ENCODE data around the gene RPS5.
A peak's percentile ranks its signal among the peaks of the same experiment; 100 is the strongest.
"Not testable (repeated sequence)": the region's sequence is repeated elsewhere in the genome, so short reads cannot be mapped to it uniquely, and the experiment has no call there.

The RPS5 gene

GRCh38 chr19:58356766-58357480 is 30.1 kb upstream of the RPS5 start:
- no peak for DNase-seq

DNA sequence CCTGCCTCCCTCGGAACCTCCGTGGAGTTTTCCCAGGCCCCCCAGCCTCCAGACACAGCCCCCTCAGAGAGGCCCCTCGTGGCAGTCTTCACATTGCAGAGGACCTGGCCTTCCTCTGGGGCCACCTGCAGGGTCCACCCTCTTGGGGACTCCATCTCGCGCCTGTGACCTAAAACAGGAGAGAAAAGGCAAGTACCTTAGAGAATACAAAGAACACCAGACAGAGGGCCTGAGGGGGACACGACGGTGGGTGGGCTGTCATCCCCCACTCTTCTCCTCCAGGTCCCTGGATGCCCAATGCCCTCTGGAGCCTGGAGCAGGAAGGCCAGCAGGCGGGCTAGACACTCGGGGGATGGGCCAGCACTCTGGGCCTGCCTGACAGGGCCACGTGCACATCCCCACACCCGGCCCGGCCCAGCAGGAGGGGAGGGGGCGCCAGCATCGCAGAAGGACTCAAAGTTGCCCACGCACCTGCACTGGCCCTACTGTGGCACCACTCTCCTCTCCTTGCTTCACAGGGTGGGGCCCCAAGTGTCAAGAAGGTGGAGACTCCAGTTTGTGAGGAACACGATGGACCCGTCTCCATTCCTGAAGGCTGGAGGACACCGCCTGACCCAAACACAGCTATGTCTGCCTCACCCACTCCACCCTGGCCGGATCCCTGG is 29.5 kb upstream of the RPS5 start:
- DNase-seq, result no peak

DNA sequence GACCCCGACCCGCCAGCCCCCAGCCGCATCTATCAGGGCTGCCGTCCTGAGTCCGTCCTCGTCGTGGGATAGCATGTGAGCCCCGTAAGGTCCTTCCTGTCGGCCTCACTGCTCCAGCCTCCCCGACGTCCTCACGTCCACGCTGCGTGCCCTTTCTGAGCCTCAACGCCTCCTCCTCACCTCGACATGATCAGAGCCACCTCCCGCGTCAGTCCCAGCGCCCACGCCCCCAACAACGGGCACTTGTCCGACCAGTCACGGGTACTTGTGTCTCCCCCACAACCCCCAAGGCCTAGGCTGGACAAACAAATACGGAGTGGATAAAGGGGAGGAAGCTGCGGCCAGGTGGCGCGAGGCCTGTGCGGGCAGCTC is 25.2 kb upstream of the RPS5 start:
- DNase-seq, result no peak

DNA sequence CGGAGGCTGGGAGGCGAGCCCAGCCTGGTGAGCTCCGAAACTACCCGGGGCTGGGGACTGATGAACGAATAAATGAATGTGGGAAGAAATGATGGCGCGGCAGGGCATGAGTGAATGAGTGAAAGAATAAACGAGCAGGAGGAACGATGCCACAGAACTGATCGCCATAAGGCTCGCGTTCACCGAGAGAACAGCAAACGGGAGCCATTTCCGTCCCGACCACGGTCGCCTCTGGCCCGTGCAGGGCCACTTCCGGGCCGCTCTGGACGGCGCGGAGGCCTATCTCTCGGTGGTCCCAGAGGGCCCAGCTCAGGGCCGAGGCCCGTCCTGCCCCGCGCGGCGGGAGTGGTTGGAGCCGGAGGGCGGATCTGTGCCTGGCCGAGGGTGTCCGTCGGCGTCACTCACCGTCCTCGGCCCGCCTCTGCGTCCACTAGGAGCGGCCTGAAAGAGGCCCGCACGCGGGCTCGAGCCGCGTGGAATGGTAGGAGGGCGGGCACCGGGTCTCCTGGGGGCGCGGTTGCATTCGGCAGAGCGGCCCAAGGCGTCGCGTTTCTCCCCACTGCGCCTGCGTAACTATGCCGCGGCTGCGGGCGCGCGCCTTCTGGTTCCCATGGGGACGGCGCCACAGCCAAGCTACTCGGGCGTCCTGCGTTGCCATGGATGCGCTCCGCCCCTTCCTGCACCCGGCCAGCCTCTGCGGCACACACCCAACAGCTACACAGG is 24.6 kb upstream of the RPS5 start, which contains the start of gene ZNF497:
ZNF497 (minus strand) TSS at position 480 of the 723 bp plus-strand sequence. CDS start 5,116 bp downstream, outside the sequence.
- peak; percentile 90 for DNase-seq

- no peak for DNase-seq
These were observed 22.9 kb upstream of the RPS5 start for GRCh38 chr19:58364146-58364545.

DNA sequence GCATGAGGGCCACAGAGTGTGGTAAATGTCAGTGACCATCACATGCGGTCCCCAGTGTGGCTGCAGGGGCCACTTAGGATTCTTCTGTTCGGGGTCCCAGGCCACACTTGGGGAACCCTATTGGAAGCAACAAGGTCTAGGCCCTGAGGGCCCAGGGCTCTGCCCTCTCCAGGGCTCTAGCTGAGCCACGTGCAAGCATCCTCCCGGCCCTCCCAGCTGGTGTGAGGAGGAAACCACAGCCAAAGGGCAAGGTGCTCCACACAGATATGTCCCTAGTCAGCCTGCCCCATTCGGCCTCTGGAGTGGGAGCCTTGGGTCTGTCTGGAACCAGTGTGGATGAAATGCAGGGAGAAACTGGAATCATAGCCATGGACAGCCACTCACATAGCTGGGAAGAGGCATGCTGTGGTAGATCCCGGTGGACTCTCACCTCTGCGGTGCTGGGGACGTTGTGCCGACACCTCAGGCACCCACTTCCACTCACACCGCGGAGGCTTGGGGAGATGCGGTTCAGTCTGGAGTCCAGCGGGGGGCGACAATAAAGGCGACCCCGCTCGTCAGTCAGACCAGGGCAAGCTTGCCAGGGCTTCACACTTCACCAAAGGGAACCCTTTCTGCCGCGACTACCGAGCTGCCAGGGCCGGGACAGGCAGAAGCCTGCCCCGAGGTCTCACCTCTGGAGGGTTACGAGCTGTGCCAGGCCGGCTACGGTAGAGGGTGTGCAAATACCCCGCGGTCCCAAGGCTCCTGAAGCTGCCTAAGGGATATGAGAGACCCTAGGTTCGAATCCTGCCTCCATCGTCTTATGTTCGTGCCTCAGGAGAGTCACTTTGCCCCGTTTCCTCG is 20.3 kb upstream of the RPS5 start:
- DNase-seq, result no peak

GRCh38 chr19:58367698-58368454 is 19.2 kb upstream of the RPS5 start:
- no peak for DNase-seq

- DNase-seq, result no peak
These were observed 18.3 kb upstream of the RPS5 start for GRCh38 chr19:58368561-58369360.

DNA sequence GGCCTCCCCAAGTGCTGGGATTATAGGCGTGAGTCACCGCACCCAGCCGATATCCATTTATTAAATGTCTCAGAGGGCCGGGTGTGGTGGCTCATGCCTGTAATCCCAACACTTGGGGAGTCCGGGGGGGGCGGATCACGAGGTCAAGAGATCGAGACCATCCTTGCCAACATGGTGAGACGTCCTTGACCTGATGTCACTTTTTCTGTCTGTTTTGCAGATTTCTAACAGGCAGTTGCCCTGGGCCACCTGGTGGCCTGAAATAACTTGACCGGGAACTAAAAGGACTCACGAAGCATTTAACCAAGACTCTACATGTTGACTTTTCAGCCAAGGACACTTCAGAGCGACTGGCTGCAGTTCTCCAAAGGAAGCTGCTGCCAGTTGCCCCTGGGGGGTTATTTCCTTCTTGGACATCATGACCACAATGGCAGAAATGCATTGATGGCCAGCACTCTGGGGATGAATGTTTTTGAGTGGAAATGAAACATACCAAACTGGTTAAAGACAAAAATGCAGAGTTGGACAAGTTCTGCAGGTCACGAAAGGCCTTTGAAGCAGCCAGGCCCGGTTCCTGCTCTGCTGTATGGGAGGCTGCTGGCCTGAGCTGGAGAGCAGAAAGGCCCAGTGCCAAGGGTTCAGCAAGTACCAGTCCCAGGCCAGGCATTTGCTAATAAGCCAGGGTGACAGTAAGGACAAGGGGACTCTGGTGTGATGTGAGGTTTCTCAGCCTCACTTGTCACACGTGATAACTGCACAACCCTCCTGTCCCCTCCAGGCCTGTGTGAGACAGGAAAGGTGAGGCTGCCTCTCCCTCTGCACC is 14.5 kb upstream of the RPS5 start:
- DNase-seq, result no peak

- no peak for DNase-seq
These were observed 12.9 kb upstream of the RPS5 start for GRCh38 chr19:58374200-58374599.

DNA sequence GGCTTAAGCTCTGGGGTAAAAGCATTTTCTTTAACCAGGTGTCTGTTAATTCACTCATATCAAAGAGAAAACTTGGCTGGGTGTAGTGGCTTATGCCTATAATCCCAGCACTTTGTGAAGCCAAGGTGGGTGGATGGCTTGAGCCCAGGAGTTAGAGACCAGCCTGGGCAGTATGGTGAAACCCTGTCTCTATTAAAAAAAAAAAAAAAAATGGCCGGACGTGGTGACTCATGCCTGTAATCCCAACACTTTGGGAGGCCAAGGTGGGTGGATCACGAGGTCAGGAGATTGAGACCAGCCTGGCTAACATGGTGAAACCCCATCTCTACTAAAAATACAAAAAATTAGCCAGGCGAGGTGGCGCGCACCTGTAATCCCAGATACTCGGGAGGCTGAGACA is 10.3 kb upstream of the RPS5 start:
- DNase-seq, result not testable (repeated sequence)

GRCh38 chr19:58379246-58379645 is 7.8 kb upstream of the RPS5 start:
- DNase-seq, result no peak

GRCh38 chr19:58380037-58380661 is 6.9 kb upstream of the RPS5 start:
- DNase-seq, result no peak

DNA sequence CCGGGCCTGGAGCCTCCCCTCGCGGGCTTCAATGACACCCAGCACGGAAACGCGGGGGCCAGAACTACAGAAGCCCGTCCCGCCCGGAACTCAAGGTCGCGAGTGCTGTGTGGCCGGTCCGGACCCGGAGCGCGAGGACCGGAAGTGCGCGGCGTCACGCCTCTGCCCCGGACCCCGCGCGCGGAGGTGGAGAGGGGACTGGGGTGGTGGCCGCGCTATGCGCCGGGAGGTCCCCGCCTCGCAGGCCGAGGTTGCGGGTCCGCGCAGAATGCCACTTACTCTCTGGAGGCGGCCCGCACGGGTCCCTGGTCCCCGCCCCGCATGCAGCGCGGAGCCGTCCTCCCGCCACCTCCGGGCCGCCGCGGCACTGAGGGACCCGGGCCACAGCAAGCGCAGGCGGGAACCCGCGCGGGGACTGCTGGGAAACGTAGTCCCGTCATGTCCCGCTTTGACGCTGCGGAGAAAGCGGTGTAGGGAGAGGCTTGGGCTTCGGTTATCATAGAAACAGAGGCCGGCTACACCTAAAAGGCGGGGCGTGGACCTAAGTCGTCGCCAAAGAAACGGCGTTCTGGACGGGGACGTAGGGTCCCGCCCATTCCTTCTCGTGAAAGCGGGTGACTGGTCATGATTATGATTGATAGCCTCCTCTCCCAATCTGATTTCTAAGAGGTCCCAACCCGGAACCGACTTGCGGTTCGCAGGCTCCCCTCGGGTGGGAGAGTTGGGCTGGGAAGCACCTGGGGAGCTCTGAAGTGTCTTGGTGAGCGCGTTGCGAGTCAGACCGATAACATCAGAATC is 6.2 kb upstream of the RPS5 start, which contains the start of gene ZNF837:
ZNF837 (minus strand) TSS at position 369 of the 798 bp plus-strand sequence. CDS start 11,698 bp downstream, outside the sequence.
- peak; percentile 94 for DNase-seq

DNA sequence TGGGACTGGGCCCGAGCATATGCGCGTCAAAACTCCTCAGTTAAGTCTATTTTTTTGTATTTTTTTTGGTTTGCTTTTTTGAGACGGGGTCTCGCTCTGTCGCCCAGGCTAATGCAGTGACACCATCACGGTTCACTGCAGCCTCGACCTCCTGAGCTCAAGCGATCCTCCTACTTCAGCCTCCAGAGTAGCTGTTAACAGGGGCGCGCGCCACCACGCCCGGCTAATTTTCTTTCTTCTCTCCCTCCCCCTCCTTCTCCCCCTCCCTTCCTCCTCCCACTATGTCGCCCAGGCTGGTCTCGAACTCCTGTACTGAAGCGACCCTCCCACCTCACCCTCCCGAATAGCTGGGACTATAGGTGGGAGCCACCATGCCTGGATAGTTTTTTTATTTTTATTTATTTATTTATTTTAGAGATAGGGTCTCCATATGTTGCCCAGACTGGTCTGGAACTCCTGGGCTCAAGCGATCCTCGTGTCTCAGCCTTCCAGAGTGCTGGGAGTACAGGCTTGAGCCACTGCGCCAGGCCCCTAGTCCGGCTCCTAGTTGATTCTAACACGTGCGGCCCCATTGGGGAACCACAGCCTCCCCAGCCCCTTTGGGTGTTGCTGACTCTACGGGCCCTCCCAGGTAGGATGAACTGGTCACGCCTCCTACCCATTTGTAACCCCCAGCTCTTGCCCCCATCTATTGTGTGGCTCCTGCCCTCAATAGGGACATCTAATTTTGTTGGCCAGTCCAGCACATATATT is 5.4 kb upstream of the RPS5 start:
- DNase-seq, result no peak

GRCh38 chr19:58382997-58383603 is 4.0 kb upstream of the RPS5 start:
- no peak for DNase-seq

DNA sequence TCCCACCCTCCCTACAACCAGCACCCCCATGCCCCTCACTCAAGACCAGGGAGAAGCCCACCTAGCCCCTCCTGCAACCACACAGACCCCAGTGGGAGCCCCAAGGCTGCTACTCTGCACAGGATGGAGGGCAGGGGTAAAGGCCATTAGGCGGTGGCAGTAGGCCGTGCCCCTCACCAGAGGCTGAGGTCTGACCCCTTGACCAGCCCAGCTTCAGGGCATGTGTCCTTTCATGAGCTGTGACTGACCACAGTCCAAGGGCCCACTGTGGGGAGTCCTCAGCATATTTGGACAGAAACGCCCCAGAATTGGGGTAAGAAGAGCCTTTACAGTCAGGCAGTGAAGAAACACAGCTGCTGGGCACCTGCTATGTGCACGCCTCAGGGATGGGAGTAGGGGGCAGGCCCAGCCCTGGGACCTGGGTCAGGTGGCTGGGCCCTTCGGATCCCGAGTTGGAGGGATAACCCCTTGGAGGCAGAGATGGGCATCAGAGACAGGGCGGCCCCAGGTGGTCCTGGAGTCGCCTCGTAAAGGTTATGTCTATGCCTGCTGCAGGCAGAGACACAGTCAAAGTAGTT is 1.7 kb upstream of the RPS5 start:
- DNase-seq, result no peak
